ENCODE measurements around the gene BANF1. TPM values are rescaled to one million over a fixed set of nuclear protein-coding genes. Genes with fewer than 3 reads are reported as not detected.

The BANF1 gene
- total RNA-seq, 1 donor from 2014 or later = 180 TPM

- no peak overlapping the region for H2AFZ ChIP-seq (ENCODE audit: low read depth, low read length)
- H3K9me3 Mint-ChIP-seq (ENCODE audit: unreplicated experiment) = peaks cover 2% of the 10 kb centered on the region
- no peaks in the 10 kb centered on the region for H3K36me3 ChIP-seq (ENCODE audit: insufficient read depth, low read length)
- DNase-seq (ENCODE audit: low read depth) (no peak), FAIRE-seq (no peak)
- H3K9ac ChIP-seq (ENCODE audit: low read length) = no peak overlapping the region
- no peak overlapping the region for H3K27ac Mint-ChIP-seq (ENCODE audit: unreplicated experiment)
- H3K4me3 ChIP-seq (ENCODE audit: insufficient read depth, low read depth, low read length) = no peak overlapping the region
- H3K4me1 Mint-ChIP-seq (ENCODE audit: low read depth, unreplicated experiment) = peaks cover 8% of the 10 kb centered on the region
- H3K4me2 ChIP-seq (ENCODE audit: low read length) = no peak overlapping the region
- H3K27me3 ChIP-seq (ENCODE audit: insufficient read depth, low read length) = peaks cover 3% of the 10 kb centered on the region
- peaks cover 3% of the 10 kb centered on the region for H3K27me3 Mint-ChIP-seq (ENCODE audit: low read depth, unreplicated experiment)
- no peak overlapping the region for H3K27ac ChIP-seq (ENCODE audit: low read depth, low read length)
- TF ChIP-seq CTCF (IDR thresholded peaks at IDR 0.05; ENCODE audit: insufficient read depth, low read depth, low read length) (no peak), EZH2 (IDR thresholded peaks at IDR 0.05; ENCODE audit: insufficient read depth, low read length) (no peak)
- H3K4me3 Mint-ChIP-seq (ENCODE audit: unreplicated experiment) = no peak overlapping the region
- no peaks in the 10 kb centered on the region for H3K9me3 ChIP-seq (ENCODE audit: insufficient read depth, low read depth, low read length)
- no peaks in the 10 kb centered on the region for H3K36me3 Mint-ChIP-seq (ENCODE audit: low read depth, unreplicated experiment)
- no peaks in the 10 kb centered on the region for H3K79me2 ChIP-seq (ENCODE audit: insufficient read depth, low read length)
- no peaks in the 10 kb centered on the region for H4K20me1 ChIP-seq (ENCODE audit: insufficient read depth, low read length)
- H3K4me1 ChIP-seq (ENCODE audit: insufficient read depth, low read length) = peaks cover 21% of the 10 kb centered on the region
Measured at GRCh38 chr11:66012946-66013761, 10.9 kb downstream of the BANF1 start.

GRCh38 chr11:66013762-66014100 lies 11.4 kb downstream of the BANF1 start:
- no peak overlapping the region for H3K27ac Mint-ChIP-seq (ENCODE audit: unreplicated experiment)
- Histone ChIP-seq H3K9ac (ENCODE audit: low read length) (no peak overlapping the region), H3K4me1 (ENCODE audit: insufficient read depth, low read length) (peaks cover 21% of the 10 kb centered on the region), H3K36me3 (ENCODE audit: insufficient read depth, low read length) (no peaks in the 10 kb centered on the region), H4K20me1 (ENCODE audit: insufficient read depth, low read length) (no peaks in the 10 kb centered on the region), H3K4me3 (ENCODE audit: insufficient read depth, low read depth, low read length) (no peak overlapping the region), H3K27ac (ENCODE audit: low read depth, low read length) (no peak overlapping the region), H3K27me3 (ENCODE audit: insufficient read depth, low read length) (peaks cover 3% of the 10 kb centered on the region), H3K4me2 (ENCODE audit: low read length) (no peak overlapping the region), H2AFZ (ENCODE audit: low read depth, low read length) (no peak overlapping the region), H3K9me3 (ENCODE audit: insufficient read depth, low read depth, low read length) (no peaks in the 10 kb centered on the region), H3K79me2 (ENCODE audit: insufficient read depth, low read length) (no peaks in the 10 kb centered on the region)
- no peak for FAIRE-seq
- H3K4me1 Mint-ChIP-seq (ENCODE audit: low read depth, unreplicated experiment) = peaks cover 8% of the 10 kb centered on the region
- peaks cover 2% of the 10 kb centered on the region for H3K9me3 Mint-ChIP-seq (ENCODE audit: unreplicated experiment)
- no peak for DNase-seq (ENCODE audit: low read depth)
- H3K36me3 Mint-ChIP-seq (ENCODE audit: low read depth, unreplicated experiment) = no peaks in the 10 kb centered on the region
- no peak overlapping the region for H3K4me3 Mint-ChIP-seq (ENCODE audit: unreplicated experiment)
- H3K27me3 Mint-ChIP-seq (ENCODE audit: low read depth, unreplicated experiment) = peaks cover 3% of the 10 kb centered on the region
- no peak for TF ChIP-seq EZH2 (IDR thresholded peaks at IDR 0.05; ENCODE audit: insufficient read depth, low read length)
- TF ChIP-seq CTCF (IDR thresholded peaks at IDR 0.05; ENCODE audit: insufficient read depth, low read depth, low read length) = no peak

GRCh38 chr11:66014804-66015453 lies 12.6 kb downstream of the BANF1 start:
- FAIRE-seq (no peak), DNase-seq (ENCODE audit: low read depth) (no peak)
- Histone ChIP-seq H4K20me1 (ENCODE audit: insufficient read depth, low read length) (no peaks in the 10 kb centered on the region), H3K9me3 (ENCODE audit: insufficient read depth, low read depth, low read length) (no peaks in the 10 kb centered on the region), H3K4me2 (ENCODE audit: low read length) (peak overlapping the region; percentile 48), H3K79me2 (ENCODE audit: insufficient read depth, low read length) (no peaks in the 10 kb centered on the region), H3K27me3 (ENCODE audit: insufficient read depth, low read length) (peaks cover 3% of the 10 kb centered on the region), H3K27ac (ENCODE audit: low read depth, low read length) (no peak overlapping the region), H2AFZ (ENCODE audit: low read depth, low read length) (peak overlapping the region; percentile 59), H3K9ac (ENCODE audit: low read length) (peak overlapping the region; percentile 12), H3K4me3 (ENCODE audit: insufficient read depth, low read depth, low read length) (no peak overlapping the region), H3K4me1 (ENCODE audit: insufficient read depth, low read length) (peaks cover 21% of the 10 kb centered on the region), H3K36me3 (ENCODE audit: insufficient read depth, low read length) (no peaks in the 10 kb centered on the region)
- Mint-ChIP-seq H3K4me3 (ENCODE audit: unreplicated experiment) (peak overlapping the region; percentile 15), H3K27me3 (ENCODE audit: low read depth, unreplicated experiment) (peaks cover 3% of the 10 kb centered on the region), H3K27ac (ENCODE audit: unreplicated experiment) (no peak overlapping the region), H3K9me3 (ENCODE audit: unreplicated experiment) (peaks cover 2% of the 10 kb centered on the region), H3K36me3 (ENCODE audit: low read depth, unreplicated experiment) (no peaks in the 10 kb centered on the region), H3K4me1 (ENCODE audit: low read depth, unreplicated experiment) (peaks cover 8% of the 10 kb centered on the region)
- TF ChIP-seq EZH2 (IDR thresholded peaks at IDR 0.05; ENCODE audit: insufficient read depth, low read length) (no peak), CTCF (IDR thresholded peaks at IDR 0.05; ENCODE audit: insufficient read depth, low read depth, low read length) (no peak)

Data from astrocyte (in vitro differentiated cells and primary cell).